Non-pigmented ciliary epithelial cell (primary cell): ENCODE measurements around the gene MARVELD2.

ENCODE experiments used
- DNase-seq: peaks from one replicate; pipeline ENCODE4 v3.0.0-alpha.2; 2010; ENCODE audit warnings: low read depth

Gene MARVELD2

GRCh38 chr5:69493396-69494133 lies 78.6 kb downstream of the MARVELD2 start:
- no peak for DNase-seq
